Muscle of arm (tissue), 12 donors: ENCODE data around the gene SGMS1. TPM values are rescaled to one million over a fixed set of nuclear protein-coding genes. Genes with fewer than 3 reads are reported as not detected.

Experiments used
- DNase-seq: peaks from one replicate; pipeline ENCODE4 v3.0.0-alpha.2; 2013
- polyA plus RNA-seq, 12 donors: library from polyadenylated mRNA; unstranded; fragments of 120-200 nt; gene quantifications; one replicate each; pipeline ENCODE4 v1.2.1, GENCODE V29; 2013; ENCODE audit not compliant: insufficient read length in 12 of 12

The SGMS1 gene
- polyA plus RNA-seq, 12 donors = 17.4 to 34.6 (median 22.1) TPM; not detected in 1

- no peak for DNase-seq
Observed at GRCh38 chr10:50613726-50614443, 9.9 kb downstream of the SGMS1 start.

GRCh38 chr10:50613150-50613549 is 10.6 kb downstream of the SGMS1 start:
- DNase-seq = no peak

- peak; percentile 88 for DNase-seq
Observed at GRCh38 chr10:50610368-50610767, 13.4 kb downstream of the SGMS1 start.

- DNase-seq = no peak
Observed at GRCh38 chr10:50607356-50607925, 16.3 kb downstream of the SGMS1 start.

- no peak for DNase-seq
Observed at GRCh38 chr10:50605951-50606270, 17.8 kb downstream of the SGMS1 start.

GRCh38 chr10:50605269-50605950 is 18.3 kb downstream of the SGMS1 start:
- no peak for DNase-seq

- no peak for DNase-seq
Observed at GRCh38 chr10:50604809-50605208, 18.9 kb downstream of the SGMS1 start.

GRCh38 chr10:50604049-50604640 is 19.6 kb downstream of the SGMS1 start:
- no peak for DNase-seq

- no peak for DNase-seq
Observed at GRCh38 chr10:50603151-50603850, 20.5 kb downstream of the SGMS1 start.

GRCh38 chr10:50601974-50602373 is 21.8 kb downstream of the SGMS1 start:
- no peak for DNase-seq

- DNase-seq = no peak
Observed at GRCh38 chr10:50600831-50601477, 22.8 kb downstream of the SGMS1 start.

- no peak for DNase-seq
Observed at GRCh38 chr10:50600286-50600685, 23.5 kb downstream of the SGMS1 start.

GRCh38 chr10:50596897-50597296 is 26.9 kb downstream of the SGMS1 start:
- no peak for DNase-seq

GRCh38 chr10:50596456-50596855 is 27.3 kb downstream of the SGMS1 start:
- DNase-seq = no peak

GRCh38 chr10:50595785-50596184 is 28.0 kb downstream of the SGMS1 start:
- no peak for DNase-seq

- no peak for DNase-seq
Observed at GRCh38 chr10:50593523-50594376, 30.0 kb downstream of the SGMS1 start.

GRCh38 chr10:50592961-50593418 is 30.8 kb downstream of the SGMS1 start:
- no peak for DNase-seq

- DNase-seq = no peak
Observed at GRCh38 chr10:50590935-50591334, 32.8 kb downstream of the SGMS1 start.

GRCh38 chr10:50586740-50587088 is 37.0 kb downstream of the SGMS1 start:
- DNase-seq = no peak

GRCh38 chr10:50585921-50586739 is 37.6 kb downstream of the SGMS1 start:
- DNase-seq = no peak
